ENCODE measurements around the gene CAPN9. TPM values are rescaled to one million over a fixed set of nuclear protein-coding genes. Genes with fewer than 3 reads are reported as not detected.

Gene CAPN9
- total and polyA plus RNA-seq, 9 of the 15 experiments (the other 6 are each of a cell fraction or from before 2014, with no cell fraction given): not detected

GRCh38 chr1:230836347-230836746 is 89.2 kb downstream of the CAPN9 start:
- no TSS peak for BruUV-seq (replicated peaks)
- 31% methylated on average over 5 of the region's 5 CpGs for WGBS (ENCODE audit: insufficient coverage, low coverage, missing lambda C conversion rate)
- no peak for DNase-seq (ENCODE audit: extremely low read depth in 1 of 4, low spot score in 3 of 4)
- Histone ChIP-seq H3K27ac (ENCODE audit: extremely low read depth, low read depth, low read length) (no peak overlapping the region), H3K27me3 (ENCODE audit: control insufficient read depth in 2 of 2, insufficient read depth in 2 of 2, low read length in 2 of 2) (peaks cover under 1 to 2% of the 10 kb centered on the region in 2 experiments; a peak in 2 of 5 replicates), H4K20me1 (replicated peaks; ENCODE audit: control insufficient read depth, insufficient read depth, low read length) (no peaks in the 10 kb centered on the region), H3K36me3 (ENCODE audit: control insufficient read depth, insufficient read depth, low read length) (no peaks in the 10 kb centered on the region), H3K4me2 (ENCODE audit: insufficient read depth, low read length) (no peak overlapping the region), H2AFZ (ENCODE audit: low read depth, low read length) (no peak overlapping the region), H3K4me3 (no peak overlapping the region), H3K79me2 (ENCODE audit: control insufficient read depth, insufficient read depth, low read length) (no peaks in the 10 kb centered on the region), H3K9me1 (ENCODE audit: control insufficient read depth, insufficient read depth, low read length) (no peaks in the 10 kb centered on the region), H3K4me1 (replicated peaks in 1 of 2; ENCODE audit: control insufficient read depth in 2 of 2, insufficient read depth in 2 of 2, low read length in 2 of 2) (no peaks in the 10 kb centered on the region; a peak in 2 of 5 replicates), H3K9ac (ENCODE audit: insufficient read depth in 1 of 2, low read depth in 2 of 2, low read length in 2 of 2) (no peak overlapping the region), H3K9me3 (replicated peaks; ENCODE audit: control insufficient read depth, insufficient read depth, low read depth, low read length) (no peaks in the 10 kb centered on the region)
- in situ Hi-C loops (cut with MboI) (no loop called here), intact Hi-C loops (cut with micrococcal nuclease) (no loop called here)
- no peak for FAIRE-seq
- POLR2A ChIA-PET: interaction anchor here (0.6 to 1.6 kb wide), 5 partner anchors 12 to 553 kb away, joined by 3 to 5 read pairs (median 3); no protein-coding TSS in a partner anchor
- CTCF ChIA-PET (ENCODE audit: low intra/inter-chr PET ratio): no interaction called here
- ATAC-seq: no peak
- TF ChIP-seq ZNF431 (CRISPR knock-in tag; IDR thresholded peaks at IDR 0.05): no peak
- no peak for TF ChIP-seq ZNF274 (IDR thresholded peaks at IDR 0.05; ENCODE audit: borderline replicate concordance, low read depth, low read length)
- TF ChIP-seq CBFA2T2 (conservative IDR thresholded peaks at IDR 0.05): no peak
- no peak for TF ChIP-seq ZNF217 (CRISPR knock-in tag; IDR thresholded peaks at IDR 0.05)
- TF ChIP-seq CREB3L1 (IDR thresholded peaks at IDR 0.05; ENCODE audit: borderline replicate concordance, low read depth): no peak
- no peak for TF ChIP-seq ZNF146 (CRISPR knock-in tag; IDR thresholded peaks at IDR 0.05; ENCODE audit: unreplicated experiment)
- TF ChIP-seq NR3C1 (CRISPR knock-in tag; IDR thresholded peaks at IDR 0.05): no peak
- TF ChIP-seq ZNF280A (IDR thresholded peaks at IDR 0.05; ENCODE audit: low read depth, partially characterized antibody): no peak
- TF ChIP-seq TARDBP (IDR thresholded peaks at IDR 0.05): no peak
- no peak for TF ChIP-seq PHTF2 (CRISPR knock-in tag; IDR thresholded peaks at IDR 0.05)
- no peak for TF ChIP-seq MYNN (IDR thresholded peaks at IDR 0.05)
- TF ChIP-seq MYNN (CRISPR knock-in tag; IDR thresholded peaks at IDR 0.05): no peak
- no peak for TF ChIP-seq IRF9 (tag; IDR thresholded peaks at IDR 0.05)
- TF ChIP-seq FOXM1 (IDR thresholded peaks at IDR 0.05; ENCODE audit: low read depth): no peak
- no peak for TF ChIP-seq FOXM1 (CRISPR knock-in tag; IDR thresholded peaks at IDR 0.05; ENCODE audit: low read depth)
- no peak for TF ChIP-seq ATF1 (CRISPR knock-in tag; IDR thresholded peaks at IDR 0.05)
- no peak for TF ChIP-seq ATF1 (tag; IDR thresholded peaks at IDR 0.05)
- no peak for TF ChIP-seq SRSF3 (IDR thresholded peaks at IDR 0.05; ENCODE audit: insufficient read depth, low read length)
- TF ChIP-seq NKRF (IDR thresholded peaks at IDR 0.05; ENCODE audit: borderline replicate concordance): no peak
- no peak for TF ChIP-seq XRCC3 (IDR thresholded peaks at IDR 0.05)
- TF ChIP-seq ELF2 (CRISPR knock-in tag; IDR thresholded peaks at IDR 0.05): no peak
